Tibial nerve (tissue), 3 donors: ENCODE measurements around the gene DLGAP1.

Source experiments
- POLR2A ChIP-seq, 2 donors: fragments of 450-650 bp; IDR thresholded peaks; one replicate each; pipeline ENCODE4 v1.6.1; 2017; ENCODE audit warnings: antibody characterized with exemption in 2 of 2, mild to moderate bottlenecking in 2 of 2, moderate library complexity in 2 of 2
- TF ChIP-seq, protein P1 (sequence below), 5 experiments: fragments of 200-600 bp in 3 of 5; fragments of 450-650 bp in 2 of 5; sonication (generic) in 3 of 5; IDR thresholded peaks; one replicate each; pipeline ENCODE4 v1.5.1; 2016 to 2019; ENCODE audit warnings: antibody characterized with exemption in 5 of 5, mild to moderate bottlenecking in 3 of 5, moderate library complexity in 2 of 5

DNA sequence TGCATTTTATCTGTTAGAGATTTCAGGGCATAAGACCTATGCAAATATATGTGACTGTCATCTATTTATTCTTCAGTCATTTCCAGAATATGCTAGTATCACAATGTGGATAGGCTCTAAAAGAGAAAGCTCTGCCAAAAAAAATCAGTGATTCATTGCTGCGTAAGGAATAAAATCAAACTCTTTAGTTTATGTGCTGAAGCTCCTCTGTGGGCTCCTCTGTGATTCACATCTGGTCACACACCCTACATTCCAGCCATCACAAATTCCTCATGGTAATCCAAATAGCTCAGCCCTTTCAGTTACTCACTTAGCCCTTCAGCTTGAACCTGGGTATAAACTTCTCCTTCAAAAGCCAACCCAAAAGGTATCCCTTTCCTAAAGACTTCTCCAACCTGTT lies 21.4 kb downstream of the DLGAP1 start:
- TF ChIP-seq, protein P1, sequence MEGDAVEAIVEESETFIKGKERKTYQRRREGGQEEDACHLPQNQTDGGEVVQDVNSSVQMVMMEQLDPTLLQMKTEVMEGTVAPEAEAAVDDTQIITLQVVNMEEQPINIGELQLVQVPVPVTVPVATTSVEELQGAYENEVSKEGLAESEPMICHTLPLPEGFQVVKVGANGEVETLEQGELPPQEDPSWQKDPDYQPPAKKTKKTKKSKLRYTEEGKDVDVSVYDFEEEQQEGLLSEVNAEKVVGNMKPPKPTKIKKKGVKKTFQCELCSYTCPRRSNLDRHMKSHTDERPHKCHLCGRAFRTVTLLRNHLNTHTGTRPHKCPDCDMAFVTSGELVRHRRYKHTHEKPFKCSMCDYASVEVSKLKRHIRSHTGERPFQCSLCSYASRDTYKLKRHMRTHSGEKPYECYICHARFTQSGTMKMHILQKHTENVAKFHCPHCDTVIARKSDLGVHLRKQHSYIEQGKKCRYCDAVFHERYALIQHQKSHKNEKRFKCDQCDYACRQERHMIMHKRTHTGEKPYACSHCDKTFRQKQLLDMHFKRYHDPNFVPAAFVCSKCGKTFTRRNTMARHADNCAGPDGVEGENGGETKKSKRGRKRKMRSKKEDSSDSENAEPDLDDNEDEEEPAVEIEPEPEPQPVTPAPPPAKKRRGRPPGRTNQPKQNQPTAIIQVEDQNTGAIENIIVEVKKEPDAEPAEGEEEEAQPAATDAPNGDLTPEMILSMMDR (IDR thresholded peaks at IDR 0.05), result no peak
- TF ChIP-seq POLR2A (IDR thresholded peaks at IDR 0.05), result no peak
